ENCODE data around the gene DLD.

DNA sequence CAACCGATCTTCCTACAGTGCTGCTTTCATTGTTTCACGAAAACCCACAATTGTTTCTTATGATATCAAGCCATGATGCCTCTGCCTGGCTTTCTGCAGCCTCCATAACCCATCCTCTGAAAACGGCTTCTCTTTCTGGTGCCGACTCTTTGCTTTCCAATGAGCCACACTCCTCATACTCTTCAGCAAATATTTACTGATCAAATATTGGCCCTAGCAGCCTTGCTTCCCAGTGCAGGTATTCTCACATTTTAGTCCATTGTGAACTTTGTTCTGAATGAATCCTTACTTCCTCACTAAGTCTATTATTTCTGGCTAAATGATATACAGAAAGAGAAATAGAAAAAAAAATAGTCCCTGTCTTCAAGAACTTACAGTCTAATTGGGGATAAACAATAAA, 76.4 kb downstream of the DLD start:
- TF ChIP-seq SNAI2 (CRISPR knock-in tag; IDR thresholded peaks at IDR 0.05) = no peak
- TF ChIP-seq, protein P1, sequence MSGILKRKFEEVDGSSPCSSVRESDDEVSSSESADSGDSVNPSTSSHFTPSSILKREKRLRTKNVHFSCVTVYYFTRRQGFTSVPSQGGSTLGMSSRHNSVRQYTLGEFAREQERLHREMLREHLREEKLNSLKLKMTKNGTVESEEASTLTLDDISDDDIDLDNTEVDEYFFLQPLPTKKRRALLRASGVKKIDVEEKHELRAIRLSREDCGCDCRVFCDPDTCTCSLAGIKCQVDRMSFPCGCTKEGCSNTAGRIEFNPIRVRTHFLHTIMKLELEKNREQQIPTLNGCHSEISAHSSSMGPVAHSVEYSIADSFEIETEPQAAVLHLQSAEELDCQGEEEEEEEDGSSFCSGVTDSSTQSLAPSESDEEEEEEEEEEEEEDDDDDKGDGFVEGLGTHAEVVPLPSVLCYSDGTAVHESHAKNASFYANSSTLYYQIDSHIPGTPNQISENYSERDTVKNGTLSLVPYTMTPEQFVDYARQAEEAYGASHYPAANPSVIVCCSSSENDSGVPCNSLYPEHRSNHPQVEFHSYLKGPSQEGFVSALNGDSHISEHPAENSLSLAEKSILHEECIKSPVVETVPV (CRISPR knock-in tag; IDR thresholded peaks at IDR 0.05) = no peak
- no peak for TF ChIP-seq TCF4 (CRISPR knock-in tag; IDR thresholded peaks at IDR 0.05; ENCODE audit: borderline replicate concordance)
- no peak for TF ChIP-seq ZFP30 (CRISPR knock-in tag; IDR thresholded peaks at IDR 0.05)
- TF ChIP-seq, protein P2, sequence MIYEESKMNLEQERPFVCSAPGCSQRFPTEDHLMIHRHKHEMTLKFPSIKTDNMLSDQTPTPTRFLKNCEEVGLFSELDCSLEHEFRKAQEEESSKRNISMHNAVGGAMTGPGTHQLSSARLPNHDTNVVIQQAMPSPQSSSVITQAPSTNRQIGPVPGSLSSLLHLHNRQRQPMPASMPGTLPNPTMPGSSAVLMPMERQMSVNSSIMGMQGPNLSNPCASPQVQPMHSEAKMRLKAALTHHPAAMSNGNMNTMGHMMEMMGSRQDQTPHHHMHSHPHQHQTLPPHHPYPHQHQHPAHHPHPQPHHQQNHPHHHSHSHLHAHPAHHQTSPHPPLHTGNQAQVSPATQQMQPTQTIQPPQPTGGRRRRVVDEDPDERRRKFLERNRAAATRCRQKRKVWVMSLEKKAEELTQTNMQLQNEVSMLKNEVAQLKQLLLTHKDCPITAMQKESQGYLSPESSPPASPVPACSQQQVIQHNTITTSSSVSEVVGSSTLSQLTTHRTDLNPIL (CRISPR knock-in tag; IDR thresholded peaks at IDR 0.05; ENCODE audit: low read depth) = no peak
- no peak for TF ChIP-seq ZNF8 (CRISPR knock-in tag; IDR thresholded peaks at IDR 0.05)
- no peak for TF ChIP-seq ZFP3 (CRISPR knock-in tag; IDR thresholded peaks at IDR 0.05)
- TF ChIP-seq ESRRG (CRISPR knock-in tag; IDR thresholded peaks at IDR 0.05) = no peak
- TF ChIP-seq BACH2 (CRISPR knock-in tag; IDR thresholded peaks at IDR 0.05; ENCODE audit: borderline replicate concordance) = no peak
- no peak for TF ChIP-seq RARB (CRISPR knock-in tag; IDR thresholded peaks at IDR 0.05)
- no peak for TF ChIP-seq ISL1 (CRISPR knock-in tag; IDR thresholded peaks at IDR 0.05)
- TF ChIP-seq OSR1 (CRISPR knock-in tag; IDR thresholded peaks at IDR 0.05) = no peak
